Type B pancreatic cell (in vitro differentiated cells): ENCODE results near the gene AHCYL2. TPM values are rescaled to one million over a fixed set of nuclear protein-coding genes. Genes with fewer than 3 reads are reported as not detected.

Experiments
- DNase-seq: peaks from one replicate; pipeline ENCODE4 v3.0.0; 2021; ENCODE audit warnings: mixed read lengths; ENCODE audit not compliant: unreplicated experiment; ENCODE audit errors: extremely low spot score
- H3K27ac Mint-ChIP-seq: 2 replicates; pipeline ENCODE4 v1.8.0; 2021; ENCODE audit warnings: mild to moderate bottlenecking, mixed read lengths
- H3K27me3 Mint-ChIP-seq: 2 replicates; pipeline ENCODE4 v1.8.0; 2021; ENCODE audit warnings: mixed read lengths
- H3K36me3 Mint-ChIP-seq: 2 replicates; pipeline ENCODE4 v1.8.0; 2021; ENCODE audit warnings: mixed read lengths
- H3K4me1 Mint-ChIP-seq: one replicate; pipeline ENCODE4 v1.8.0; 2021; ENCODE audit warnings: mixed read lengths; ENCODE audit not compliant: unreplicated experiment
- H3K4me3 Mint-ChIP-seq: 2 replicates; pipeline ENCODE4 v1.8.0; 2021; ENCODE audit warnings: mild to moderate bottlenecking, mixed read lengths
- H3K9me3 Mint-ChIP-seq: 2 replicates; pipeline ENCODE4 v1.8.0; 2021; ENCODE audit warnings: mixed read lengths
- CTCF ChIP-seq: fragments of 200-600 bp; sonication (generic); conservative IDR thresholded peaks from 2 replicates; pipeline ENCODE4 v1.5.0; 2021; ENCODE audit warnings: antibody characterized with exemption, mild to moderate bottlenecking
- total RNA-seq: library from RNA; stranded (reverse); gene quantifications from 2 replicates; pipeline ENCODE4 v1.2.1, GENCODE V29; 2021; ENCODE audit warnings: low replicate concordance

Gene AHCYL2
- total RNA-seq, 1 donor from 2014 or later: 27.8 TPM

DNA sequence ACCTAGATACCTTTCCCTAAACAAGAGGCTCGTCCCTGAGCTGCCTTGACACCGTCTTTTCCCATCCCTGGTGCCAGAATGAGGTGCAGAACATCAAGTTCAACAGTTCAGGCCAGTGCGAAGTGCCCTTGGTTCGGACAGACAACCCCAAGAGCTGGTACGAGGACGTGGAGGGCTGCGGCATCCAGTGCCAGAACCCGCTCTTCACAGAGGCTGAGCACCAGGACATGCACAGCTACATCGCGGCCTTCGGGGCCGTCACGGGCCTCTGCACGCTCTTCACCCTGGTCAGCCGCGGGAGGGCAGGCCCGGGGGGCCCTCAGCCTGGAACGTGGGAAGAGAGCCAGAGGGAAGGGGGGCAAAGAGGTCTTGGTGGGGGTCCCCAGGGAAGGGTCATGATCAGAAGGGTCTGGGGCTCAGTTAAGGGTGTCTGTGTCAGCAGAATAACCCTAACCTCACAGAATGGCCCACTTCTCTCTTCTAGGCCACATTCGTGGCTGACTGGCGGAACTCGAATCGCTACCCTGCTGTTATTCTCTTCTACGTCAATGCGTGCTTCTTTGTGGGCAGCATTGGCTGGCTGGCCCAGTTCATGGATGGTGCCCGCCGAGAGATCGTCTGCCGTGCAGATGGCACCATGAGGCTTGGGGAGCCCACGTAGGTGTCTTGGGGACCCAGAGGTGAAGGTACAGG is 19.6 kb upstream of the AHCYL2 start:
- H3K36me3 Mint-ChIP-seq: peaks cover 4% of the 10 kb centered on the region
- H3K9me3 Mint-ChIP-seq: no peaks in the 10 kb centered on the region
- no peaks in the 10 kb centered on the region for H3K27me3 Mint-ChIP-seq
- H3K4me1 Mint-ChIP-seq: no peaks in the 10 kb centered on the region
- TF ChIP-seq CTCF: no peak
- H3K4me3 Mint-ChIP-seq: no peak overlapping the region
- DNase-seq: no peak
- no peak overlapping the region for H3K27ac Mint-ChIP-seq

GRCh38 chr7:129205987-129206785 is 18.6 kb upstream of the AHCYL2 start:
- Mint-ChIP-seq H3K27me3 (no peaks in the 10 kb centered on the region), H3K27ac (no peak overlapping the region), H3K36me3 (peaks cover 4% of the 10 kb centered on the region)

DNA sequence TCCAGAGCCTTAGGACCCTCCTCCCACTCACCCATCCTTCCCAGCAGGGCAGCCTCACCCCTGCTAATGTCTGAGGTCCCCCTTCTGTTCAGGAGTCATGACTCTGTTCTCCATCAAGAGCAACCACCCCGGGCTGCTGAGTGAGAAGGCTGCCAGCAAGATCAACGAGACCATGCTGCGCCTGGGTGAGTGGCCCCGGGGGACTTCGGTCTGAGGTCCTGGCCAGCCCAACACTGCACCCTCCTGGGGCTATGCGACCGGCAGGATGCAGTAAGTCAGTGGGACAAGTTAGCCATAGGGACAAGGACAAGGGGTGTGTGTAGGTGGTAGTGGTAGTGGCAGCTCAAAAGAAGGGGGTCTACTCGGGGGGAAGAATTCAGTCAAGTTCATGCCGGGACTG is 16.2 kb upstream of the AHCYL2 start:
- Mint-ChIP-seq H3K9me3 (no peaks in the 10 kb centered on the region), H3K27ac (no peak overlapping the region), H3K36me3 (peaks cover 6% of the 10 kb centered on the region), H3K4me3 (no peak overlapping the region), H3K27me3 (no peaks in the 10 kb centered on the region), H3K4me1 (peaks cover under 1% of the 10 kb centered on the region)
- DNase-seq: no peak
- no peak for TF ChIP-seq CTCF

More at GRCh38 chr7:129205987-129206785, 18.6 kb upstream of the AHCYL2 start:
- Mint-ChIP-seq H3K9me3 (no peaks in the 10 kb centered on the region), H3K4me1 (no peaks in the 10 kb centered on the region), H3K4me3 (no peak overlapping the region)
- no peak for DNase-seq
- TF ChIP-seq CTCF: no peak

GRCh38 chr7:129209067-129209926 is 15.5 kb upstream of the AHCYL2 start:
- H3K36me3 Mint-ChIP-seq: peaks cover 9% of the 10 kb centered on the region
- no peak overlapping the region for H3K27ac Mint-ChIP-seq
- H3K27me3 Mint-ChIP-seq: no peaks in the 10 kb centered on the region
- peaks cover 5% of the 10 kb centered on the region for H3K4me1 Mint-ChIP-seq
- DNase-seq: no peak
- no peak overlapping the region for H3K4me3 Mint-ChIP-seq
- H3K9me3 Mint-ChIP-seq: no peaks in the 10 kb centered on the region
- TF ChIP-seq CTCF: no peak

DNA sequence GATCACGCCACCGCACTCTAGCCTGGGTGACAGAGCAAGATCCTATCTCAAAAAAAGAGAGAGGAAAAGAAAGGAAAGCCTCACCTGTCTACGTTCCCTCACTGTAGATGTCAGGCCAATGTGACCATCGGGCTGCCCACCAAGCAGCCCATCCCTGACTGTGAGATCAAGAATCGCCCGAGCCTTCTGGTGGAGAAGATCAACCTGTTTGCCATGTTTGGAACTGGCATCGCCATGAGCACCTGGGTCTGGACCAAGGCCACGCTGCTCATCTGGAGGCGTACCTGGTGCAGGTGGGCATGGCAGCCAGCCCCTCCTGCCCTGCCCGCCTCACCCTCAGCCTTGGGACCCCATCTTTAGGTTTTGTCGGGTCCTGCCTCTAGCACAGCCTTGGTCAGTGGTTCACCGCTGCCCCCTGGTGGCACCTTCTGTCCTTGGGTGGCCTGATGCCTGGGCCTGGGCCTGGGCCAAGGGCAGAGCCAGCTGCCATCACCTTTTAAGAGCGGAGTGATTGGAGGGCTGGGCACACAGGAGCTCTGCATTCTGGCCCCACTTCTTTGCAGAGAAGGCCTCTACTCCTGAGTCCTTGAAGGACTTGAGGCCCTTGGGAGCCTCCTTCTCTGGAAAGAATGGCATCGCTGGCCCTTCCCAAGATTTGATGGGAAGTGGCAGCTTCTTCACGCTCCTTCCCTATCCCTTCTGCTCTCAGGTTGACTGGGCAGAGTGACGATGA is 14.4 kb upstream of the AHCYL2 start:
- Mint-ChIP-seq H3K4me3 (no peak overlapping the region), H3K36me3 (peaks cover 9% of the 10 kb centered on the region), H3K27me3 (no peaks in the 10 kb centered on the region), H3K4me1 (peaks cover 5% of the 10 kb centered on the region), H3K9me3 (no peaks in the 10 kb centered on the region), H3K27ac (no peak overlapping the region)
- TF ChIP-seq CTCF: peak; percentile 85
- peak; percentile 82 for DNase-seq
